C4-2B (cell line): ENCODE measurements around the gene FURIN.

Experiments
- ZFX ChIP-seq: fragments of 450-650 bp; IDR thresholded peaks from 2 replicates; pipeline ENCODE4 v1.6.1; 2017
- TF ChIP-seq, protein P1 (sequence below): fragments of 450-650 bp; conservative IDR thresholded peaks from 2 replicates; pipeline ENCODE4 v1.5.1; 2017; ENCODE audit warnings: mild to moderate bottlenecking

GRCh38 chr15:90909976-90910375 is 41.6 kb downstream of the FURIN start:
- TF ChIP-seq, protein P1, sequence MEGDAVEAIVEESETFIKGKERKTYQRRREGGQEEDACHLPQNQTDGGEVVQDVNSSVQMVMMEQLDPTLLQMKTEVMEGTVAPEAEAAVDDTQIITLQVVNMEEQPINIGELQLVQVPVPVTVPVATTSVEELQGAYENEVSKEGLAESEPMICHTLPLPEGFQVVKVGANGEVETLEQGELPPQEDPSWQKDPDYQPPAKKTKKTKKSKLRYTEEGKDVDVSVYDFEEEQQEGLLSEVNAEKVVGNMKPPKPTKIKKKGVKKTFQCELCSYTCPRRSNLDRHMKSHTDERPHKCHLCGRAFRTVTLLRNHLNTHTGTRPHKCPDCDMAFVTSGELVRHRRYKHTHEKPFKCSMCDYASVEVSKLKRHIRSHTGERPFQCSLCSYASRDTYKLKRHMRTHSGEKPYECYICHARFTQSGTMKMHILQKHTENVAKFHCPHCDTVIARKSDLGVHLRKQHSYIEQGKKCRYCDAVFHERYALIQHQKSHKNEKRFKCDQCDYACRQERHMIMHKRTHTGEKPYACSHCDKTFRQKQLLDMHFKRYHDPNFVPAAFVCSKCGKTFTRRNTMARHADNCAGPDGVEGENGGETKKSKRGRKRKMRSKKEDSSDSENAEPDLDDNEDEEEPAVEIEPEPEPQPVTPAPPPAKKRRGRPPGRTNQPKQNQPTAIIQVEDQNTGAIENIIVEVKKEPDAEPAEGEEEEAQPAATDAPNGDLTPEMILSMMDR: no peak
- TF ChIP-seq ZFX: no peak
